HEK293T (cell line): Measurements from ENCODE around the gene DNAH8.
A peak's percentile ranks its signal among the peaks of the same experiment; 100 is the strongest.

Experiments used
- CTCF ChIA-PET: fragments of 350-600 bp; formaldehyde crosslinking; extraction: SDS; loops from one replicate; lab custom pipeline; 2021; ENCODE audit warnings: antibody characterized with exemption, inconsistent platforms; lab: Yijun Ruan, JAX
- POLR2A ChIA-PET: fragments of 350-600 bp; formaldehyde crosslinking; extraction: SDS; loops from one replicate; lab custom pipeline; 2020; ENCODE audit warnings: antibody characterized with exemption, inconsistent platforms; lab: Yijun Ruan, JAX
- DNase-seq: peaks from one replicate; pipeline ENCODE4 v3.0.0; 2012; ENCODE audit warnings: mixed read lengths; ENCODE audit errors: extremely low spot score
- ARNT ChIP-seq: fragments of 450-650 bp; IDR thresholded peaks from 2 replicates; pipeline ENCODE4 v1.6.1; 2017; ENCODE audit warnings: mild to moderate bottlenecking
- BHLHE40 ChIP-seq: fragments of 450-650 bp; IDR thresholded peaks from 2 replicates; pipeline ENCODE4 v1.6.1; 2016; ENCODE audit warnings: mild to moderate bottlenecking, moderate library complexity, borderline replicate concordance
- CTBP1 ChIP-seq: fragments of 450-650 bp; IDR thresholded peaks from 2 replicates; pipeline ENCODE4 v1.6.1; 2016; ENCODE audit warnings: borderline replicate concordance
- ELF4 ChIP-seq: fragments of 450-650 bp; IDR thresholded peaks from 2 replicates; pipeline ENCODE4 v1.6.1; 2017; ENCODE audit warnings: antibody characterized with exemption
- FOXA1 ChIP-seq: fragments of 450-650 bp; IDR thresholded peaks from 2 replicates; pipeline ENCODE4 v1.6.1; 2016; ENCODE audit warnings: mild to moderate bottlenecking
- FOXK2 ChIP-seq: fragments of 450-650 bp; IDR thresholded peaks from 2 replicates; pipeline ENCODE4 v1.6.1; 2016; ENCODE audit warnings: mild to moderate bottlenecking
- FOXM1 ChIP-seq: fragments of 450-650 bp; IDR thresholded peaks from 2 replicates; pipeline ENCODE4 v1.6.1; 2017; ENCODE audit warnings: mild to moderate bottlenecking, borderline replicate concordance
- HDGF ChIP-seq: fragments of 450-650 bp; IDR thresholded peaks from 2 replicates; pipeline ENCODE4 v1.6.1; 2017; ENCODE audit warnings: antibody characterized with exemption, borderline replicate concordance
- L3MBTL2 ChIP-seq: fragments of 450-650 bp; conservative IDR thresholded peaks from 2 replicates; pipeline ENCODE4 v1.6.1; 2016; ENCODE audit warnings: mild to moderate bottlenecking
- LEF1 ChIP-seq: fragments of 450-650 bp; IDR thresholded peaks from 2 replicates; pipeline ENCODE4 v1.6.1; 2017; ENCODE audit warnings: mild to moderate bottlenecking, borderline replicate concordance
- NFRKB ChIP-seq: fragments of 450-650 bp; IDR thresholded peaks from 2 replicates; pipeline ENCODE4 v1.6.1; 2016; ENCODE audit warnings: mild to moderate bottlenecking, moderate library complexity
- SP1 ChIP-seq: fragments of 450-650 bp; IDR thresholded peaks from 2 replicates; pipeline ENCODE4 v1.6.1; 2017
- SUZ12 ChIP-seq: fragments of 450-650 bp; IDR thresholded peaks from 2 replicates; pipeline ENCODE4 v1.6.1; 2016; ENCODE audit warnings: mild to moderate bottlenecking
- TARDBP ChIP-seq: fragments of 450-650 bp; IDR thresholded peaks from 2 replicates; pipeline ENCODE4 v1.6.1; 2016
- ZNF384 ChIP-seq: fragments of 450-650 bp; IDR thresholded peaks from 2 replicates; pipeline ENCODE4 v1.6.1; 2016
- TF ChIP-seq, protein P1 (sequence below): fragments of 450-650 bp; IDR thresholded peaks from 2 replicates; pipeline ENCODE4 v1.6.1; 2016

The DNAH8 gene

GRCh38 chr6:38767560-38767959 lies 52.4 kb downstream of the DNAH8 start:
- no peak for DNase-seq
- TF ChIP-seq TARDBP (no peak), ARNT (no peak), FOXM1 (no peak), NFRKB (no peak), ZNF384 (no peak), BHLHE40 (no peak), HDGF (no peak), CTBP1 (no peak), SP1 (no peak), SUZ12 (no peak), FOXK2 (no peak), ELF4 (no peak), FOXA1 (no peak), L3MBTL2 (no peak), LEF1 (no peak)
- TF ChIP-seq, protein P1, sequence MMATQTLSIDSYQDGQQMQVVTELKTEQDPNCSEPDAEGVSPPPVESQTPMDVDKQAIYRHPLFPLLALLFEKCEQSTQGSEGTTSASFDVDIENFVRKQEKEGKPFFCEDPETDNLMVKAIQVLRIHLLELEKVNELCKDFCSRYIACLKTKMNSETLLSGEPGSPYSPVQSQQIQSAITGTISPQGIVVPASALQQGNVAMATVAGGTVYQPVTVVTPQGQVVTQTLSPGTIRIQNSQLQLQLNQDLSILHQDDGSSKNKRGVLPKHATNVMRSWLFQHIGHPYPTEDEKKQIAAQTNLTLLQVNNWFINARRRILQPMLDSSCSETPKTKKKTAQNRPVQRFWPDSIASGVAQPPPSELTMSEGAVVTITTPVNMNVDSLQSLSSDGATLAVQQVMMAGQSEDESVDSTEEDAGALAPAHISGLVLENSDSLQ, result no peak
- CTCF ChIA-PET, result no interaction called here
- POLR2A ChIA-PET, result no interaction called here

- DNase-seq, result peak; percentile 57
- no peak for TF ChIP-seq FOXK2
- TF ChIP-seq ELF4, result no peak
- no peak for TF ChIP-seq BHLHE40
- TF ChIP-seq ZNF384, result no peak
- no peak for TF ChIP-seq HDGF
- no peak for TF ChIP-seq FOXA1
- POLR2A ChIA-PET, result no interaction called here
- CTCF ChIA-PET, result interaction anchor here (0.9 to 1.9 kb wide), 2 partner anchors 9 to 11 kb away, joined by 4 to 5 read pairs; no protein-coding TSS in a partner anchor
These were observed 58.2 kb downstream of the DNAH8 start for GRCh38 chr6:38773338-38773737.

GRCh38 chr6:38774929-38775707 lies 60.0 kb downstream of the DNAH8 start:
- CTCF ChIA-PET, result interaction anchor here (0.7 kb wide), 1 partner anchor 39 kb away, joined by 3 read pairs; no protein-coding TSS in a partner anchor
- no peak for DNase-seq
- POLR2A ChIA-PET, result no interaction called here
- no peak for TF ChIP-seq SUZ12
- no peak for TF ChIP-seq ARNT
- no peak for TF ChIP-seq LEF1
- TF ChIP-seq BHLHE40, result no peak

- no peak for TF ChIP-seq TARDBP
- ChIA-PET CTCF (no interaction called here), POLR2A (no interaction called here)
- DNase-seq, result no peak
These were observed 60.8 kb downstream of the DNAH8 start for GRCh38 chr6:38775870-38776269.

DNA sequence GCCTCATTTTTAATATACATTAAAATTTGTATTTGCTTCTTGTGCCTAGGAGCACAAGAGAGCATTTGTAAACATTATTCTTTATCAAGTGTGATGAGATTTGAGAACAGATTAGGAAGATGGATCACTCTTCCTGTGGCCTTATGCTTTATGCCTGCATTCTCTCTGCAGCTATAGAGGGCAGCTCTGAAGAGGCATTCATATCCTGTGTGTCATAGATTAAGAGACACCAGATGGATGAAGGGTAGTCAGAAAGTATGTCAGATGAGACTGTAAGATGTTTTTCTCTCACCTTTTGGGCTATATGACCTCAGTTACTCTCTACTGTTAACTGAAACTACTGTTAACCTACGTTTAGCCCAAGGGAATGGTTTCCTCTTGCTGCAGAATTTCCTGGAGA lies 61.4 kb downstream of the DNAH8 start:
- no peak for DNase-seq
- ChIA-PET CTCF (no interaction called here), POLR2A (no interaction called here)
- TF ChIP-seq FOXM1, result no peak
- no peak for TF ChIP-seq ELF4
- no peak for TF ChIP-seq CTBP1
- TF ChIP-seq HDGF, result no peak
- TF ChIP-seq, protein P1, result no peak
- no peak for TF ChIP-seq ZNF384
- TF ChIP-seq LEF1, result no peak
- no peak for TF ChIP-seq SP1
- TF ChIP-seq FOXK2, result no peak
- no peak for TF ChIP-seq L3MBTL2
- no peak for TF ChIP-seq BHLHE40
- TF ChIP-seq TARDBP, result no peak
- TF ChIP-seq SUZ12, result no peak
- TF ChIP-seq FOXA1, result no peak
- TF ChIP-seq ARNT, result no peak

DNA sequence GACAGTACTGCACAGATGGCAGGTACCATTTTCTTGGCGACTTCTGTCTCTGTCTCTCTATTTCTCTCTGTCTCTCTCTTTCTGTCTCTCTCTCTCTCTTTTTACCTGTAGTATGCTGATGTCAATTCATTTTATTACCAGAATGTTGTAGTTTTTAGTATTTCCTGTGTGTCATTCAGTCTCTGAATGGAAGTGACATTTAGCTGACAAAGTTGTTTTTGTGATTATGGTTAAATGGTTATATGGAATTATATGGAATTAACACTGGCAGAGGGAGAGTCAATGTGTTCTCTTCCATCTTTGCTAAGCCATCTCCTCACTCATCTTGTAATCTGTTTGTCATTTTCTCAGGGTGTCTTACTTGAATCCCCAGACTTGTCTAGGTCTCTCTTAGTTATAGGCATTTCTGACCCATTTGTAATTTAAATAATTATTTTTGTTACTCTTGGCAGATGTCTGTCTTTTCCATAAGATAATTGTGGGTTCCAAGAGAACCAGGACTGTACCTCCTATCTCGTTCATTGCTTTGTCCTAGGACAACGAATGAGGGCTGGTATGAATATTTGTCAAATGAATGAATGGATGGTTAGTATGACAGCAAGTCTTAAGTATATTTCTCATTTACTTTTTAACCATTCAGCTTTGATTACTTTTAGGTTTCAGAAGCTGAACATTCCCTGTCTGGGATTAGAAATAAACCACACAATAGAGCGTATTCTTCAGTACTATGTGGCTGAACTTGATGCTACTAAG lies 64.4 kb downstream of the DNAH8 start:
- DNase-seq, result no peak
- TF ChIP-seq BHLHE40 (no peak), SP1 (no peak), SUZ12 (no peak), NFRKB (no peak), ARNT (no peak), HDGF (no peak), LEF1 (no peak), ELF4 (no peak), CTBP1 (no peak), ZNF384 (no peak), FOXA1 (no peak), L3MBTL2 (no peak), FOXM1 (no peak)
- TF ChIP-seq, protein P1, result no peak
- ChIA-PET POLR2A (interaction anchor here (0.6 kb wide), 1 partner anchor 70 kb away, joined by 3 read pairs; no protein-coding TSS in a partner anchor), CTCF (no interaction called here)
